GM12891 (cell line): ENCODE data around the gene TRDMT1.

Experiments used
- POU2F2 ChIP-seq: IDR thresholded peaks from 2 replicates; pipeline ENCODE4 v1.6.1; 2011; ENCODE audit warnings: low read depth, mild to moderate bottlenecking, control low read depth, low read length, moderate library complexity
- TAF1 ChIP-seq: IDR thresholded peaks from 2 replicates; pipeline ENCODE4 v1.6.1; 2011; ENCODE audit warnings: low read depth, low read length, control low read depth

GRCh38 chr10:17113346-17113745, 88.1 kb downstream of the TRDMT1 start:
- no peak for TF ChIP-seq TAF1
- TF ChIP-seq POU2F2 = no peak
